RPMI8226 (cell line): ENCODE measurements around the gene ETF1.

Experiments
- DNase-seq: peaks from one replicate; pipeline ENCODE4 v3.0.0-alpha.2; 2015

ETF1 gene

DNA sequence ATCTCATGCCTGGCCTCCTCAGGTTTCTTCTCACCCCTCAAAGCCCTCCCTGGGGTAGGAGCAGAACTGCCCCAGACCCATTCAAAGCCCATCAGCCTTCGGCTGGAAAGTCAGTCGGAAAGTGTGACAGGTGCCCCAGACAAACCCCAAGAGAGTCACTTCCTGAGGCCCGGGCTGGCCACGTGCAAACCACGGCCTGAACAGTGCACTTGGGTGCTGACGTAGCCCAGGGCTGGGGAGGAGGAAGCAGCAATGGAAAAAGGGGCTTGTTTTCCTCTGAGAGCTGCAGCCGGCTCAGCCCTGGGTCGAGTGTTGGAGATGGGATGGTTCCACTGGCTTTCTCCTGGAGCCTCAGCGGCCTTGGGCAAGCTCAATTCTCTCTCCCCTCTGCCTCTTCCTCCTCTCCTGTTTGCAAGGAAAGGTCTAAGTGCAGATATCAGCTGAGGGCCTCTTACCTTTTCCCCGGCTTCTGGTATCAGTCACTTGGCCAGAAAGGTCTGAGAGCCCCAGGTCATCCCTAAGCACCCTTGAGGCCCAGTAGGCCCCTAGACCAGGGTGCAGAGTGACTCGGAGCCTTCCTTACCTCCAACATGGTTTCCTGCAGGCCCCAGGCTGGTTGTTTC is 83.6 kb downstream of the ETF1 start:
- DNase-seq: no peak

DNA sequence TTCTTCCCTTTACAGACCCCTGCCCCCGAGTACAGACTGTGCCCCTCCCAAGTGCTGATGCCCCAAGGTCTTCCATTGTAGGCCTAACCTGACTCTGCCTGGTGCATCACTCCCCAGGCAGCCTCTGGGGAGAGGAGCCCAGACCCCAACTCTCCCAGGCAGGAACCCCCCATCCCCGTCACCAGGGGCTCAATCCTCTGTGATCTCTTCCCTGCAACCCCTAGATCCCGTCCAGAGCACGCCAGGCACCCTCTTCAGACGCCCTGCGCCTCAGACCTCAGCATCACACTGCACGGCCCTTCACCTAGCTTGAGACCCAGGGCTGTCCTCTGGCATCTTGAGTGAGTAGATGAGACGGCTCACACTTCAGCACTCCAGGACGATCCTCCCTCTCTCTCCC is 84.2 kb downstream of the ETF1 start:
- DNase-seq: no peak

GRCh38 chr5:138458384-138458783 is 84.7 kb downstream of the ETF1 start:
- DNase-seq: no peak

DNA sequence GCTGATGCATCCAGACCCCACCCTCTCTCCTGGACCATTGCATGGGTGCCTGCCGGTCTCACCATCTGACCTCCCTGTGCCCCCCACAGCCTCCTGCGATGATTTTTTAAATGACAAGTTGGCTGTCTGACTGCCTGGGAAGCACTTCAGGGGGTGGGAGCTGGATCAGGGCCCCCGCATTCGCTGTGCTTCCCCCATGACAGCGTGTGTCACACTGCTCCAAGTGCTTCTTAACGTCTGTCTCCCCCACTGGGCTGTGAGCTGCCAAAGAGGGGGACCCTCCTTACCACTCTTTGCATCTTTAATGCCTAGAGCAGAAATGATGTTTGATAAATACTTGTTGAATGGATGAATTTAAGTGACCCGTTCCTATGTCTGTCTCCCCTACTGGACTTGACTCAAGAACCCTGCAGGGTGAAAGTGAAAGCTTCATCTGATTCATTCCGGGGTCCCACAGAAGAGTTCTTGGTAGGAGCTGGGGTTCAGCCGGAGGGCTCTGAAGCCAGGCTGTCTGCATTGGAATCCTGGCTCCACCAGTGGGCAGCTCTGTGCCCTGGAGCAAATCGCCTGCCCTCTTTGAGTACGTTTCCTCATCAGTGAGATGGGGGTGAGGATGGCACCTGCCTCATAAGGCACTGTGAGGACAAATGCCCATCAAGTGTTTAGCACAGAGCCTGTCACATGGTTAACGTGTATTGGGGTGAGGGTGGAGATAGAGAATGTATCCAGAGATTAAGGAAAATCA is 85.3 kb downstream of the ETF1 start:
- no peak for DNase-seq
